Spleen (tissue), 7 donors: ENCODE measurements around the gene LCAT.

ENCODE experiments used
- CTCF ChIP-seq, 11 experiments: fragments of 200-600 bp in 7 of 11; fragments of 450-650 bp in 4 of 11; sonication (generic) in 4 of 11; IDR thresholded peaks in 8 of 11; conservative IDR thresholded peaks in 3 of 11; 1 replicate in 7 of 11; 2 replicates in 4 of 11; pipeline versions ENCODE4 v1.4.0 to v1.8.0; 2016 to 2021; ENCODE audit warnings: antibody characterized with exemption in 11 of 11, inconsistent platforms in 4 of 11, mild to moderate bottlenecking in 1 of 11
- POLR2A ChIP-seq, 3 donors: fragments of 450-650 bp; IDR thresholded peaks; one replicate each; pipeline ENCODE4 v1.5.1; 2017; ENCODE audit warnings: antibody characterized with exemption in 3 of 3, mild to moderate bottlenecking in 1 of 3
- donor health status: DM: no; HTN: no; CAD: no; lungs with moderate emphysema.
- donor health status: DM: no; HTN: no; CAD: no.
- donor health status: DM: no; HTN: no; CAD: no.

GRCh38 chr16:67975321-67976105 is 31.6 kb upstream of the LCAT start:
- TF ChIP-seq CTCF (IDR thresholded peaks at IDR 0.05 in 8 of 11, conservative IDR thresholded peaks at IDR 0.05 in 3 of 11): no peak
- no peak for TF ChIP-seq POLR2A (IDR thresholded peaks at IDR 0.05)
